Activated CD8-positive, alpha-beta memory T cell treated with anti-CD3 and anti-CD28 coated beads for 36 hours (primary cell): ENCODE data around the gene RSAD2. TPM values are rescaled to one million over a fixed set of nuclear protein-coding genes. Genes with fewer than 3 reads are reported as not detected.

Experiments used
- CTCF ChIA-PET: fragments of 350-600 bp; sonication (Branson Sonifier 250); formaldehyde crosslinking; loops from one replicate; lab custom pipeline; 2021; ENCODE audit warnings: antibody characterized with exemption; lab: Charles Lee
- POLR2A ChIA-PET: fragments of 350-600 bp; sonication (Branson Sonifier 250); formaldehyde crosslinking; loops from one replicate; lab custom pipeline; 2021; ENCODE audit warnings: antibody characterized with exemption; lab: Charles Lee
- total RNA-seq, 2 experiments: library from RNA; stranded (reverse); gene quantifications; one replicate each; pipeline ENCODE4 v1.2.3, GENCODE V29; 2021

RSAD2 gene
- total RNA-seq, 2 experiments from 2014 or later, result 0.17 to 0.42 TPM

DNA sequence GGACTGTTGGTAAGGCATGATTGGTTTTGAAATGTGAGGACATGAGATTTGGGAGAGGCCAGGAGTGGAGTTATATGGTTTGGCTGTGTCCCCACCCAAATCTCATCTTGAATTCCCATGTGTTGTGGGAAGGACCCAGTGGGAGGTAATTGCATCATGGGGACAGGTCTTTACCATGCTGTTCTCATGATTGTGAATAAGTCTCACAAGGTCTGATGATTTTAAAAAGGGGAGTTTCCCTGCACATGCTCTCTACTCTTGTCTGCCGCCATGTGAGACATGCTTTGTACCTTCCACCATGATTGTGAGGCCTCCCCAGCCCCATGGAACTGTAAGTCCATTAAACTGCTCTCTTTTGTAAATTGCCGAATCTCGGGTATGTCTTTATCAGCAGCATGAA lies 17.3 kb upstream of the RSAD2 start:
- CTCF ChIA-PET, result no interaction called here
- POLR2A ChIA-PET, result no interaction called here

DNA sequence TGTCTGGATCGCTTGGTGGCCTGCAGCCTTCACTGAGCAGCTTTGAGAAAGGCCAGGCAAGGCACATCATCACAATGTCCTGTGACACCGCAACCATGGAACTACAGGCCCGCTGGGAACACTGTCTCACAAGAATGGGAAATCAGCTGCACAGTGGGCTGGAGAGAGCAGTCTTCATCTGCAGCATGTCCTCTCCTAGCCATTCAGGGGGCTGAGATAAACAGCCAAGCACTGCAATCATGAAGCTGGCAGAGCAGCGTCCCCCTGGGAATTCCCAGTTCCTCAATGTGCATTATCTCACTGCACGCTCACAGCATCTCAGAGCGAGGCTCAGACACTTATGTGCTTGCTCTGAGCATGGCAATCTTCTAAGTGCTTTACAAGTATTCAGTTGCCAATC lies 13.8 kb upstream of the RSAD2 start:
- CTCF ChIA-PET, result no interaction called here
- POLR2A ChIA-PET, result no interaction called here

DNA sequence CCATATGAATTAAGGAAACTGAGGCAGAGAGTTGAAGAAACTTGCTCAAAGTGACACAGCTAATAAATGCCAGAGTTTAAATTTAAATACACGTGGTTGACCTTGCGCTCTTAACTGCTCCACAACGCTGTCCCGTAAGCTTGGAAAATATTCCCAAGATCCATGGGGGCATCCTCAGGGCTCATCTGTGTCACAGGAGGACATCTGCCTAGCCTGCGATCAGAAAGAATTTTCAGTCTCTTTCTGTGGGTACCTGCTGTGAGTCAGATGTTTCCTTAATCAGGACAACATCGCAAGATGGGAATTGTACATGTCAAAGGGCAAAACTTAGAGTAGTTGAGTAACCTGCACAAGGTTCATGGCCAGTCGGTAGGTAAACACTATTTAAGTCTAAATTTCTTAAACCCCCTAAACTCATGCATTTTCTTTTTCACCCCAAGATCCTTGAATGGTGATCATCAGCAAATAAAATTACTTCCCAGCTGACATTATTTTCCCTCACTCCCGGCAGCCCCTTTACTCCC lies 13.3 kb upstream of the RSAD2 start:
- POLR2A ChIA-PET, result no interaction called here

DNA sequence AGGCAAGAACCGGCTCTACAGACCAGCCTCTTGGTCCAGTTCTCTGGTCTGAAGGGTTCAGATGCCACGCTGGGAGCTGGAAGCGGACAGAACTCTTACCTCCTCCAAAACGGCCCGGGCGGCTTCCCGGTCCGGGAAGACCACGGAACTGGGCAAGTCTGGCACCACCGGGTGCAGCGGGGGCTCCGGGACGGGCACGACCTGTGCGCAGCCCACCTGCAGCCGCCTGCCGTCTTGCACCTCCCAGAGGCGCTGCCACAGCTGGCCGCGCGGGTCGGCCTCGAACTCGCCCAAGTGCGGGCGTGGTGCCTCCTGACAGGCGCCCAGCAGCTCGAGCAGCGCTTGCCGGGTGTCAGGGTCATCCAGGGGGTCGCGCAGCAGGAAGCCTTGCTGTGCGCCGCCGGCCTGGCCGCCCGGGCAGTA lies 12.6 kb upstream of the RSAD2 start:
- CTCF ChIA-PET, result interaction anchor here (1.6 to 1.9 kb wide), 3 partner anchors 13 to 179 kb away, joined by 5 to 14 read pairs (median 6); partner anchors contain the start of gene RSAD2

More for the DNA sequence above, 13.3 kb upstream of the RSAD2 start:
- CTCF ChIA-PET, result interaction anchor here (1.6 to 1.8 kb wide), 2 partner anchors 17 to 180 kb away, joined by 5 to 6 read pairs; no protein-coding TSS in a partner anchor

DNA sequence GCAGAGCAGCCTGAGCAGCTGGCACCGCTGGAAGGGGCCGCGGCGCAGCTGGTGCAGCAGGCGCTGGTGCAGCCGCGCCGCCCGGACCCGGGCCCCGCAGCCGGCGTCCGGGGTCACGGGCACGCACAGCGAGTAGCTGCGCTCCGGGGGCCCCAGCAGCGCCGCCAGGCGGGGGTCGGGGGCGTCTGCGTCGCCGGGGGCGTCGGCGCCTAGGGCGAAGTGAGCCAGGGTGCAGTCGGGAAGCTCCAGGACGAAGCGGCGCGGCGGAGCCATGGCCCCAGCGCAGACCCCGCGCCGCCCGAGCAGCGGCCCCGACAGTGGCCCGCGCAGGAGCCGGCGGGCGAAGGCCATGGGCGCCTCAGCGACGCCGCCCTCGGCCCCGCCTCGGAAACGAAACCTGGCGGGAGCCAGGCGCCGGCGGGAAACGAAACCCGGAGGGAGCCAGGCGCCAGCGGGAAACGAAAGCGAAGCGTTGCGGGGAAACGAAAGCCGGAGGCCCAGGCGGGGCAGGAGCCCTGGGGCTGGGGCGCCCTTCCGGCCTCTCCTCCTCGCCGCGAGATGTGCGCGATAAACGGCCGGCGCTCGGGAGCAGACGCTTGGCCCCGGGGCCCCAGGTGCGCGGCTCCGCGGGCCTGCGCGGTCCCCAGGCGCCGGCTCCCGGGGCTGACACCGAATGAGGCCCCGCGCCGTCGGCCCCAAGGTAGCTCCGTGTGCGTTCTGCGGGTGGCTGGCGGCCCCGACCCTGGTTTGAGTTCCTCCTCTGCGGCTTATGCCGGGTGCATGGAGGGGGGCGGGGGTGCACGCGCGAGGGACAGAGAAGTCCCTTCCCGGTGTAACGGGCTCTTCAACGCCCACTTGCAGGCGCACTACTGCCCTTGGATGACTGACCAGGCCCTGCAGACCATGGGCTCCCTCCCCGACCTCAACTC lies 12.0 kb upstream of the RSAD2 start, which contains the start of gene CMPK2:
Gene CMPK2, minus strand, starts transcription at position 562 of the 929 bp plus-strand sequence. Its CDS starts 211 bp downstream, at position 351.
- POLR2A ChIA-PET, result interaction anchor here (0.6 to 0.7 kb wide), 2 partner anchors 12 to 14 kb away, joined by 3 read pairs; partner anchors contain the start of gene RSAD2
- CTCF ChIA-PET, result interaction anchor here (1.4 to 1.9 kb wide), 4 partner anchors 12 to 179 kb away, joined by 3 to 14 read pairs (median 6); partner anchors contain the start of gene RSAD2

More for the DNA sequence above, 12.6 kb upstream of the RSAD2 start:
- POLR2A ChIA-PET, result interaction anchor here (0.6 kb wide), 1 partner anchor 14 kb away, joined by 3 read pairs; no protein-coding TSS in a partner anchor

DNA sequence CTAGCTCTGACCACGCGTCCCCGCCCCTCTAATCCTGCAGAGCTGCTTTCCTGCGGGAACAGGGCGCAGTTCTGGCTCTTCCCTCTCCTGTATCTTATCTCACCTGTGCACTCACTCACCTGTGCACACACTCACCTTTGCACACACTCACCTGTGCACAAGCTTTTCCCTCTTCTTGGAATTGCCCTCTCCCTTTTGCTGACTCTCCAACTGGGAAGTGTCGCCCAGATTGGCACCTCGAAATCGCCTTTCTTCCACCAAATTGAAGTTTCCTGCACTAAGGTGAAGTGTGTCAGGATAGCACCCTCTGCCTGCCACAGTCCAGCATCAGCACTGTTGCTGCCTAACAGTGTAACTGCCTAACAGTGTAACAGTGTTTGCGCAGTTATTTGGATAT lies 11.3 kb upstream of the RSAD2 start:
- POLR2A ChIA-PET, result no interaction called here
- CTCF ChIA-PET, result interaction anchor here (1.4 to 1.9 kb wide), 3 partner anchors 11 to 91 kb away, joined by 3 to 14 read pairs (median 5); partner anchors contain the start of gene RSAD2

DNA sequence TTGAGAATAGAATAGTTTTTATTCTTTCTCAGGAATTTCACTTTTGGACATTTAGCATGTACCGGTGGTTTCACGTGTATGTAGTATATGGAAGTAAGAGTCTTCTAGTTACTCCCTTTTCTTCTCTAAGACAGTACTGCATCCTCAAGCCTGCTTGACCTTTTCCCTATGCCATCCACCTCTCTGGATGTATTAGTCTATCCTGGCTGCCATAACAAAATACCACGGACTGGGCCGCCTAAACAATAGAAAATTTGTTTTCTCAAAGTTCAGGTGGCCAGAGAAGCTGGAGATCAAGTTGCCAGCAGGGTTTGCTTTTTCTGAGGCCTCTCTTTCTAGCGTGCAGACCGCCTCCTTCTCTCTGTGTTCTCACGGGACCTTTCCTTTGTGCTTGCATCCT lies 10.6 kb upstream of the RSAD2 start:
- POLR2A ChIA-PET, result no interaction called here

DNA sequence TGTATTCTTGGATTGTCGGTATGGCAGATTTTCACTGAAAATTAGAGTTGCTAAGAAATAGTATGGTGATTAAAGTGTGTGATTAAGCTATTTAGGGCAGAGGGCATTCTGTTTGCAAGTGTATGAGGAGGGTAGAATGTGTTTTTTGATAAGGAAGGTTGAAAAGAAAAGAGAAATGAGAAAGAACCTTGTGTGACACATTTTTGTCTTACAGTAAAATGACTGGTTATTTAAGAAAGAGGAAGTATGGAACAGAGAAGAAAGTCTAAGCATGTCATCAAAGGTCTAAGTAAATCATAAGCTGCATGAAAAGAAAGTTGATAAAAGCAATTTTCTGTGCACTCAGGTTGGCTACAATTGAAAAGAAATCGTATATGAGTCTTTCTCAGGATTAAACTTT lies 5.2 kb upstream of the RSAD2 start:
- CTCF ChIA-PET, result interaction anchor here (0.7 kb wide), 1 partner anchor 60 kb away, joined by 3 read pairs; no protein-coding TSS in a partner anchor
- POLR2A ChIA-PET, result no interaction called here

More for the DNA sequence above, 10.6 kb upstream of the RSAD2 start:
- CTCF ChIA-PET, result interaction anchor here (1.4 to 1.9 kb wide), 2 partner anchors 11 to 90 kb away, joined by 3 to 14 read pairs; partner anchors contain the start of gene RSAD2

DNA sequence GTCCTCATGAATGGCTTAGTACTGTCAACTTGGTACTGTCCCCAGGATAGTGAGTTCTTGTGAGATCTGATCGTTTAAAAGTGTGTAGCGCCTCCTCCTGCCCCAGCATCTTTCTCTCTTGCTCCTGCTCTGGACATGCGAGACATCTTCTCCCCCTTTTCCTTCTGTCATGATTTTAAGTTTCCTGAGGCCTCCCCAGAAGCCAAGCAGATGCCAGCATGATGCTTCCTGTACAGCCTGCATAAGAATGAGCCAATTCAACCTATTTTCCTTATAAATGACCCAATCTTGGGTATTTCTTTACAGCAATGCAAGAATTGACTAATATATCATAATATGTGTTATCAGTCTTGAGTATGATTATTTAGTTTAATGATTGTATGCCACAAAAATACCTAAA lies 3.5 kb upstream of the RSAD2 start:
- ChIA-PET POLR2A (no interaction called here), CTCF (no interaction called here)

DNA sequence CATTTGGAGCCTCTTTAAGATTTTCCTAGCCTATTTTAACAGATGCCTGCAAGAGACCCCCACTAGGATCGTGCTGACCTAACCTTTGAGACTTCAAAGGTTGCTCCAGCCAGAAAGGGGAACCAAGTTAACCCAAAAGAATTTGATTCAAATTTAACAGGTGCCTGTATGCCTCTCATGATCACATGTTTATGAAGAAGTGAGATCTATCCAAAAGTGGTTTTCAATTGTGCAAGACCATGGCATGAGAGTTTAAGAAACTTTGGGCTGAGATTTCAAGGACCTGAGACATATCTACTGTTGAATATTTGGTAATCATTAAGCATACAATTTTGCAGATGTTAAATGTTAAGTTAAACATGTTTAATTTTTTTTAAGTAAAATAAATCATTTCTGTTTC lies 1.3 kb upstream of the RSAD2 start:
- POLR2A ChIA-PET, result no interaction called here
- CTCF ChIA-PET, result interaction anchor here (1.0 to 3.3 kb wide), 2 partner anchors 8 to 10 kb away, joined by 3 to 14 read pairs; partner anchors contain the start of gene CMPK2

DNA sequence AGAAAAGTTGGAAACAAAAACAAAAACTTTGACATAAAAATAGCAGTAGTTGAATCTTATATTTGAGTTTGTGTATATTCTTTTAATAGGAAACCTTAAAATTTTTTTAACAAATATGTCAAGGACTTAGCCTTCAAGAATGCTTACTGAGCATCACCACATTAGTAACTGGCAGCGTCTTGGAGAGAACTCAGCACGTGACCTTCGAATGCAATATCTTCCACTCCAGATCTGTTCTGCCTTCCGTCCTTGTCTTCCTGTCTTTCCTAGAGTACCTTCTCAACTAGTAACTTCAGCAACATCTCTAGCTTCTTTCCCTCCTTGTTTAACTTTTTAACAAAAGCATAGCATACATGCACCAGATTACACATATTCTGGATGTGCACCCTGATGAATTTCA lies 972 bp downstream of the RSAD2 start:
- POLR2A ChIA-PET, result no interaction called here

DNA sequence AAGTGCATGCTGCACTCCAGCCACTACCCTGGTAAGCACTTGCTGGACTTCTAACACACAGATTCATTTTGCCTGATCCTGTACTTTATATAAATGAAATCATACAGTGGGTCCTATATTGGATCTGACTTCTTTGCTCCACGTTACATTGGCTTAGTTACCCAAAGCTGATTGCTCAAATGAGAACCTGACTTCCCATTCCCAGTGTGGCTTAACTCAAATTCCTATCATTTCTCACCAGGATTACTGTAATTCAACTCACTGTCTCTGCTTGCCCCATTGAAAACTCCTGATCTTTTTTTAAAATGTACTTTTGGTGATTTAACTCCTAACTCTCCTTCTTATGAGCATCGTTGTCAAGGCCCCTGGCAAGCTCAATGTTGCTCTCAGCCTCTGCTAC lies 1.4 kb downstream of the RSAD2 start:
- POLR2A ChIA-PET, result interaction anchor here (0.6 kb wide), 1 partner anchor 14 kb away, joined by 3 read pairs; no protein-coding TSS in a partner anchor
- CTCF ChIA-PET, result interaction anchor here (1.4 to 3.3 kb wide), 2 partner anchors 13 to 18 kb away, joined by 3 to 14 read pairs; partner anchors contain the start of gene CMPK2

More for the DNA sequence above, 972 bp downstream of the RSAD2 start:
- CTCF ChIA-PET, result interaction anchor here (1.4 to 3.3 kb wide), 3 partner anchors 10 to 19 kb away, joined by 3 to 14 read pairs (median 4); partner anchors contain the start of gene CMPK2

DNA sequence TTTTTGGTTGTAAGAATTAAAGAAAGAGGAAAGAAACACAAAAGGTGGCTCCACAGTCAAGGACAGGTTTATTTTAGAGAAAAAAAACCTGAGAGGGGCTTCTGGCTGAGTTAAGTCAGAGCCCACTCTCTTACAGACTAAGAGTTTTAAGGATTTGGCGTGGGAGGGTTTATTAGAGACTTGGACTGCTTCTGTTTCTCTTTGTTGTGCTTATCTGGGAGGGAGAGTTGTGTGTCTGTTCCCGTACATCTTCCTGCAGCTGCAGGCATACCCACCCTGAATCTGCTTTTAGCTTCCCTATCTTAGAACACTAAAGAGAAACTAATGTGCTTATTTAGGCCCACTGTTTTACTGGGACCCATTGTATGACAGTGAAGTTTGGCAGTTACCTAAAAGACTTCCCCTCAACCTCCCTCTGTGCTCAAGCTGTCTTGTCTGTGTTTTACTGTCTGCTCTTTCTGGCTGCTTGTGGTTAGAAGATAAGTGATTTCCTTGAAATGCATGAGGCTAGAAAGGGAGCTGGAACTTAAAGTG lies 2.7 kb downstream of the RSAD2 start:
- POLR2A ChIA-PET, result no interaction called here
- CTCF ChIA-PET, result interaction anchor here (1.4 to 1.6 kb wide), 2 partner anchors 15 to 36 kb away, joined by 4 to 5 read pairs; partner anchors contain the start of genes CMPK2 and RNF144A

DNA sequence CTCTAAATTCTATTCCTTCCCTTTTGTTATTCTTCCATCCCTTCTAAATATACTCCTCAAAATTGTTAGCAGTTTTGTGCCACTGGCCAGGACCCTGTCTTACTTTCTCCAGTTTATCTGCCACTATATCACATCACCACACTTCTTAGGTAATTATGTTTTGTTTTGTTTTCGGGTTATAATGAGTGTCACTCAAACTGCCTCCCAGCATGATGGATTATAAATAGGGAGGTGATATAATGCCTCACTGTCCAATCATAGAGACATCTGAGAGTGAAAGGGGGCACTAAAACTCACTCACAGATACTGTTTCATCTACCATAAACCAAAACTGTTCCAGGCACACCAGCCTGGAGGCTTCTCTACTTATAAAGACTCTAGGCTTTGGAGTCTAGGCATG lies 3.5 kb downstream of the RSAD2 start:
- ChIA-PET POLR2A (no interaction called here), CTCF (interaction anchor here (1.6 kb wide), 1 partner anchor 16 kb away, joined by 5 read pairs; the partner anchor contains the start of gene CMPK2)

DNA sequence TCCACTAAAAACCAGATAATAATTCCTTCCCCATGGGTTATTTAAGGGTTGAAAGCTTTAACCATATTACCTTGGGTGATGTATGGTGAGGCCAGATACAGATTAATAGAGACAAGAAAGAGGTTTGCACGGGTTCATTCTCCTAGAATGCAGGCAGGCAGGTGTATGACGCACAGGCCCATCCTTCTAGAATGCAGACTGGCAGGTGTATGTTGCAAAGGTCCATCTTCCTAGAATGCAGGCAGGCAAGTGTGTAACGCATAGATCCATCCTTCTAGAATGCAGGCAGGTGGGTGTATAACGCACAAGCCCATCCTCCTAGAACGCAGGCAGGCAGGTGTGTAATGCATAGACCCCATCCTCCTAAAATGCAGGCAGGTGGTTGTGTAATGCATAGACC lies 3.9 kb downstream of the RSAD2 start:
- CTCF ChIA-PET, result interaction anchor here (1.6 kb wide), 1 partner anchor 16 kb away, joined by 5 read pairs; the partner anchor contains the start of gene CMPK2
- POLR2A ChIA-PET, result no interaction called here

DNA sequence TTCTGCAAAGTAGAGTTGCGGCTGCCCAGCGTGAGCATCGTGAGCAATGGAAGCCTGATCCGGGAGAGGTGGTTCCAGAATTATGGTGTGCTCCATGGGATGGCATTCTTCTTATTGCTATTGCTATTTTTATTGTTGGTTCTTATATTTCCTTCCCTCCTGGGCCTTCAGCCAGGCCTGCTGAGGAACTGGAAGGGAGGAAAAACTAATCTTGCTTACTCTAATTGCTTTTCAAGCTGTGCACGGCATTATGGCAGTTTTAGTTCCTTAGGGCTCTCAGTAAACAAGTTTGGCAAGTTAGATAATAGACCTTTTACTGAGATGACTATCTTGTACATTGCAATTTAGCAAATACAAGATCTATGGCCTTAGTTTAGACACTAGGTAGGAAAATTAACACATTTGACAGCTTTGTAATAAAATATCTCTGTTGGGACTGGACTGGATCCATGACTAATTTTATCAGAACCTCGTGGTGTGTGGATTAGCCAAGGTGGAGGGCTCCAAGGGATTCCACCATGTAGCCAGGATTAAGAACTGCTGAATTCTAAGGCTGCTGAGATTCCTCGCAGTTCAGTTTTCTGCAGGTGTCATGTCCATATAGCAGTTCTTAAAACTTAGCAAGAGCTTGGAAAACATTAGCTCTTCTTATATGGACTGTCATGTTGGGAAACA lies 6.0 kb downstream of the RSAD2 start:
- ChIA-PET CTCF (interaction anchor here (1.2 kb wide), 1 partner anchor 14 kb away, joined by 3 read pairs; no protein-coding TSS in a partner anchor), POLR2A (no interaction called here)

DNA sequence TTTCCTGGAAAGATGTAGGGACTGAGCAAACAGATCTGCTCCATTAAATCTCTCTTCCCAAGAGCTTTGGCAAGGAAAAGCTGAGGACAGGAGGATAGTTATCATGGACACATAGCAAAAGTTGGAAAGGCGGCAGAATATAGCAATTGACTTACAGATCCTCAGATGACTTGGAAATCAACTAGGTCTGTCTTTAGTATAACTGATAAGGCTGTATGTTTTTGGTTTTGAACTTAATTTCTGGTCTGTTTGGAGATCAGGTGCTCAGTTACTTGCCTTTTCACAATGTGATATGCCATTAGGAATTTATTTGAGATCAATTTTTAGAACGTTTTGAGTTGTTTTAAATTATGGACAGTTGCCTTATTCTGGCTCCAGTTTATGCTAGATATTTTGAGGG lies 8.0 kb downstream of the RSAD2 start:
- CTCF ChIA-PET, result no interaction called here
- POLR2A ChIA-PET, result interaction anchor here (0.6 kb wide), 1 partner anchor 479 kb away, joined by 10 read pairs; no protein-coding TSS in a partner anchor

DNA sequence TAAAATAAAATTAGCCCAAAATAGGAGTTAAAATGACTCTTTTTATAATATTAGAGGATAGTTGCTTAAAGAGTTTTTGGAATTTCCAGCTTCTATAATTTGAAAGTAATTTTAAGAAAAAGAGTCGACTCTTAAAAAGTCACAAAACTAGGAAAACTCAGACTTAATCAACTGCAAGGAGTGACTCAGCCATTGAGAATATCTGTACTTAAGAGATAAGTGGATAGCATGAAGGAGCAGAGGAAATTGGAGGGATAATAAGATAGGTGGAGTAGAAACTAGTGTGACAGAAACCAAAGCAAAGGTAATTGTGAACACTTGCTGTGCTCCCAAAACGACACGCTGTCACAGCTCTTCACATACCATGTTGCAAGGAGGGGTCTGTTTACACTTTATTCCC lies 8.4 kb downstream of the RSAD2 start:
- POLR2A ChIA-PET, result interaction anchor here (0.6 kb wide), 1 partner anchor 479 kb away, joined by 10 read pairs; no protein-coding TSS in a partner anchor
- CTCF ChIA-PET, result no interaction called here
